Smooth muscle cell (in vitro differentiated cells): ENCODE measurements around the gene RPL27A. TPM values are rescaled to one million over a fixed set of nuclear protein-coding genes. Genes with fewer than 3 reads are reported as not detected.
A peak's percentile ranks its signal among the peaks of the same experiment; 100 is the strongest.

Source experiments
- DNase-seq: peaks from one replicate; lab custom pipeline; 2025; ENCODE audit not compliant: unreplicated experiment; lab: John Stamatoyannopoulos, UW
- H2AFZ ChIP-seq: fragments of 200-600 bp; sonication (generic); 2 replicates; pipeline ENCODE4 v1.6.0; 2016; ENCODE audit warnings: antibody characterized with exemption, low read depth, mild to moderate bottlenecking
- H3F3A ChIP-seq: fragments of 200-600 bp; sonication (generic); 2 replicates; pipeline ENCODE4 v1.6.0; 2017; ENCODE audit warnings: antibody characterized with exemption, low read depth
- H3K27ac ChIP-seq: fragments of 200-600 bp; sonication (generic); 2 replicates; pipeline ENCODE4 v1.5.1; 2016; ENCODE audit warnings: low read depth, mild to moderate bottlenecking
- H3K27me3 ChIP-seq: fragments of 200-600 bp; sonication (generic); 2 replicates; pipeline ENCODE4 v1.6.1; 2016; ENCODE audit warnings: low read depth, mild to moderate bottlenecking
- H3K36me3 ChIP-seq: fragments of 200-600 bp; sonication (generic); 2 replicates; pipeline ENCODE4 v1.5.1; 2016; ENCODE audit warnings: low read depth
- H3K4me1 ChIP-seq: fragments of 200-600 bp; sonication (generic); 2 replicates; pipeline ENCODE4 v1.5.1; 2016; ENCODE audit warnings: low read depth
- H3K4me2 ChIP-seq: fragments of 200-600 bp; sonication (generic); 2 replicates; pipeline ENCODE4 v1.6.0; 2016; ENCODE audit warnings: mild to moderate bottlenecking
- H3K4me3 ChIP-seq: fragments of 200-600 bp; sonication (generic); 2 replicates; pipeline ENCODE4 v1.5.1; 2016; ENCODE audit warnings: mild to moderate bottlenecking
- H3K79me2 ChIP-seq: fragments of 200-600 bp; sonication (generic); 2 replicates; pipeline ENCODE4 v1.6.0; 2016; ENCODE audit warnings: low read depth, mild to moderate bottlenecking
- H3K9ac ChIP-seq: fragments of 200-600 bp; sonication (generic); 2 replicates; pipeline ENCODE4 v1.6.0; 2016; ENCODE audit warnings: low read depth
- H3K9me3 ChIP-seq: fragments of 200-600 bp; sonication (generic); replicated peaks from 2 replicates; pipeline ENCODE4 v1.5.1; 2016; ENCODE audit warnings: low read depth
- H4K20me1 ChIP-seq: fragments of 200-600 bp; sonication (generic); 2 replicates; pipeline ENCODE4 v1.6.0; 2016; ENCODE audit warnings: low read depth
- CTCF ChIP-seq: fragments of 200-600 bp; sonication (generic); IDR thresholded peaks from 2 replicates; pipeline ENCODE4 v1.5.1; 2017; ENCODE audit warnings: borderline replicate concordance, mild to moderate bottlenecking, antibody characterized with exemption; ENCODE audit not compliant: insufficient read depth, poor library complexity, severe bottlenecking
- WGBS: methylation state at CpG from one replicate; pipeline ENCODE4 v1.1.7; 2016; ENCODE audit warnings: low lambda C conversion rate; 5-methylcytosine and 5-hydroxymethylcytosine counted together
- polyA plus RNA-seq: library from polyadenylated mRNA; unstranded; fragments of >200 nt; fragmentation: Nextera tagmentation; extraction: Ambion mirVana; gene quantifications from 2 replicates; pipeline ENCODE4 v1.2.1, GENCODE V29; 2016
- total RNA-seq: library from RNA; depleted of rRNA; stranded (reverse); fragments of >200 nt; gene quantifications from 2 replicates; pipeline ENCODE4 v1.2.3, GENCODE V29; 2014

The RPL27A gene
- total RNA-seq (731 and 1,140 TPM in 2 replicates), polyA plus RNA-seq (817 and 878 TPM in 2 replicates)

- WGBS = under 1% methylated on average over 62 of the region's 67 CpGs
- peak within 1 kb of the TSS; percentile 98 for H3K9ac ChIP-seq
- DNase-seq = peak; percentile 95
- no peaks in the 10 kb centered on the region for H3K27me3 ChIP-seq
- H3K4me3 ChIP-seq = peak within 1 kb of the TSS; percentile 85
- H3K36me3 ChIP-seq = no peaks in the 10 kb centered on the region
- H3K79me2 ChIP-seq = peaks cover 25% of the 10 kb centered on the region
- TF ChIP-seq CTCF = no peak
- peaks cover 19% of the 10 kb centered on the region for H3K4me1 ChIP-seq
- peaks cover 34% of the 10 kb centered on the region for H4K20me1 ChIP-seq
- H3F3A ChIP-seq = peaks cover 29% of the 10 kb centered on the region
- H3K27ac ChIP-seq = peak within 1 kb of the TSS; percentile 88
- no peaks in the 10 kb centered on the region for H3K9me3 ChIP-seq
- peak within 1 kb of the TSS; percentile 52 for H2AFZ ChIP-seq
- H3K4me2 ChIP-seq = peak within 1 kb of the TSS; percentile 96
Observed at GRCh38 chr11:8682303-8683114, at the start of gene RPL27A, which contains the start of gene TRIM66. TSS of gene RPL27A (plus strand) at chr11:8682792. CDS start at chr11:8682814, 22 bp downstream. TSS of gene TRIM66 (minus strand) at chr11:8682665. CDS start at chr11:8672274, 10,391 bp downstream.

- H3F3A ChIP-seq = no peaks in the 10 kb centered on the region
- no peaks in the 10 kb centered on the region for H3K9me3 ChIP-seq
- no peaks in the 10 kb centered on the region for H4K20me1 ChIP-seq
- H3K4me3 ChIP-seq = no peak overlapping the region
- no peaks in the 10 kb centered on the region for H3K4me1 ChIP-seq
- 98% methylated on average over 6 of the region's 6 CpGs for WGBS
- no peak overlapping the region for H3K27ac ChIP-seq
- H3K4me2 ChIP-seq = no peak overlapping the region
- no peak overlapping the region for H2AFZ ChIP-seq
- no peaks in the 10 kb centered on the region for H3K79me2 ChIP-seq
- no peaks in the 10 kb centered on the region for H3K36me3 ChIP-seq
- TF ChIP-seq CTCF = no peak
- no peak overlapping the region for H3K9ac ChIP-seq
- no peaks in the 10 kb centered on the region for H3K27me3 ChIP-seq
- no peak for DNase-seq
Observed at GRCh38 chr11:8634498-8634897, 48.1 kb upstream of the RPL27A start.

- H3K4me2 ChIP-seq = no peak overlapping the region
- no peak overlapping the region for H3K9ac ChIP-seq
- no peaks in the 10 kb centered on the region for H3K79me2 ChIP-seq
- TF ChIP-seq CTCF = no peak
- no peak overlapping the region for H2AFZ ChIP-seq
- H3K4me1 ChIP-seq = peaks cover 8% of the 10 kb centered on the region
- no peak overlapping the region for H3K4me3 ChIP-seq
- 95% methylated on average over 2 of the region's 2 CpGs for WGBS
- DNase-seq = no peak
- no peak overlapping the region for H3K27ac ChIP-seq
- no peaks in the 10 kb centered on the region for H3K36me3 ChIP-seq
- H3K9me3 ChIP-seq = no peaks in the 10 kb centered on the region
- no peaks in the 10 kb centered on the region for H4K20me1 ChIP-seq
- no peaks in the 10 kb centered on the region for H3F3A ChIP-seq
- H3K27me3 ChIP-seq = no peaks in the 10 kb centered on the region
Observed at GRCh38 chr11:8636127-8636526, 46.5 kb upstream of the RPL27A start.
